Tibial nerve (tissue), 4 donors: ENCODE measurements around the gene TGFB1I1. TPM values are rescaled to one million over a fixed set of nuclear protein-coding genes. Genes with fewer than 3 reads are reported as not detected.
"Not testable (repeated sequence)": the region's sequence is repeated elsewhere in the genome, so short reads cannot be mapped to it uniquely, and the experiment has no call there.

Source experiments
- DNase-seq, 2 donors: peaks; one replicate each; pipeline ENCODE4 v3.0.0-alpha.2; 2019; ENCODE audit warnings: low spot score in 2 of 2
- H3K27ac ChIP-seq, 4 donors: fragments of 200-600 bp; sonication (generic) in 3 of 4; one replicate each; pipeline ENCODE4 v1.5.1; 2017 to 2019; ENCODE audit warnings: mild to moderate bottlenecking in 1 of 4
- H3K27me3 ChIP-seq, 2 donors: fragments of 200-600 bp; sonication (generic) in 1 of 2; one replicate each; pipeline versions ENCODE4 v1.5.1 to v1.6.0; 2017 to 2019
- H3K36me3 ChIP-seq, 3 donors: fragments of 200-600 bp; sonication (generic); one replicate each; pipeline ENCODE4 v1.5.1; 2018 to 2019
- H3K4me1 ChIP-seq, 4 donors: fragments of 200-600 bp; sonication (generic) in 3 of 4; one replicate each; pipeline ENCODE4 v1.5.1; 2017 to 2019
- H3K4me3 ChIP-seq, 4 donors: fragments of 200-600 bp; sonication (generic) in 3 of 4; one replicate each; pipeline ENCODE4 v1.5.1; 2017 to 2019; ENCODE audit warnings: mild to moderate bottlenecking in 1 of 4, moderate library complexity in 1 of 4
- H3K9me3 ChIP-seq, 4 donors: fragments of 200-600 bp; sonication (generic) in 3 of 4; one replicate each; pipeline ENCODE4 v1.5.1; 2017 to 2019
- CTCF ChIP-seq, 5 experiments: fragments of 200-600 bp in 3 of 5; fragments of 450-650 bp in 2 of 5; sonication (generic) in 3 of 5; IDR thresholded peaks; one replicate each; pipeline ENCODE4 v1.5.1; 2016 to 2019; ENCODE audit warnings: antibody characterized with exemption in 5 of 5, mild to moderate bottlenecking in 3 of 5, moderate library complexity in 2 of 5
- EP300 ChIP-seq, 2 donors: sonication (generic); formaldehyde crosslinking; IDR thresholded peaks; one replicate each; pipeline ENCODE4 v1.6.1; 2017; ENCODE audit warnings: antibody characterized with exemption in 2 of 2, mild to moderate bottlenecking in 1 of 2
- POLR2A ChIP-seq, 2 donors: fragments of 450-650 bp; IDR thresholded peaks; one replicate each; pipeline ENCODE4 v1.6.1; 2017; ENCODE audit warnings: antibody characterized with exemption in 2 of 2, mild to moderate bottlenecking in 2 of 2, moderate library complexity in 2 of 2
- WGBS, 2 donors: methylation state at CpG; one replicate each; pipeline ENCODE4 v1.1.5; 2018; 5-methylcytosine and 5-hydroxymethylcytosine counted together
- total RNA-seq, 4 donors: library from RNA; depleted of rRNA; stranded (reverse); fragments of >200 nt; gene quantifications; one replicate each; pipeline ENCODE4 v1.1.0, GENCODE V29; 2016

The TGFB1I1 gene
- total RNA-seq, 4 donors from 2014 or later = 29.3 to 68.7 (median 53.5) TPM

GRCh38 chr16:31519759-31520431 is 47.9 kb downstream of the TGFB1I1 start:
- WGBS, 2 donors = 77 to 78% methylated on average over 2 of the region's 2 CpGs
- Histone ChIP-seq H3K27ac (no peak overlapping the region), H3K36me3 (no peaks in the 10 kb centered on the region), H3K4me3 (no peak overlapping the region), H3K27me3 (no peaks in the 10 kb centered on the region), H3K9me3 (no peaks in the 10 kb centered on the region), H3K4me1 (no peaks in the 10 kb centered on the region)
- DNase-seq = no peak
- TF ChIP-seq POLR2A (IDR thresholded peaks at IDR 0.05) (no peak), EP300 (IDR thresholded peaks at IDR 0.05) (no peak), CTCF (IDR thresholded peaks at IDR 0.05) (no peak)

- no peak for TF ChIP-seq EP300 (IDR thresholded peaks at IDR 0.05)
- no peak for TF ChIP-seq POLR2A (IDR thresholded peaks at IDR 0.05)
- no peak for TF ChIP-seq CTCF (IDR thresholded peaks at IDR 0.05)
- 79 to 93% methylated on average over 3 of the region's 3 CpGs for WGBS, 2 donors
- DNase-seq = no peak
- H3K27me3 ChIP-seq = no peaks in the 10 kb centered on the region
- no peaks in the 10 kb centered on the region for H3K9me3 ChIP-seq
- H3K4me3 ChIP-seq = no peak overlapping the region
- H3K4me1 ChIP-seq = no peaks in the 10 kb centered on the region
- no peaks in the 10 kb centered on the region for H3K36me3 ChIP-seq
- no peak overlapping the region for H3K27ac ChIP-seq
Observed at GRCh38 chr16:31521368-31521767, 49.4 kb downstream of the TGFB1I1 start.

DNA sequence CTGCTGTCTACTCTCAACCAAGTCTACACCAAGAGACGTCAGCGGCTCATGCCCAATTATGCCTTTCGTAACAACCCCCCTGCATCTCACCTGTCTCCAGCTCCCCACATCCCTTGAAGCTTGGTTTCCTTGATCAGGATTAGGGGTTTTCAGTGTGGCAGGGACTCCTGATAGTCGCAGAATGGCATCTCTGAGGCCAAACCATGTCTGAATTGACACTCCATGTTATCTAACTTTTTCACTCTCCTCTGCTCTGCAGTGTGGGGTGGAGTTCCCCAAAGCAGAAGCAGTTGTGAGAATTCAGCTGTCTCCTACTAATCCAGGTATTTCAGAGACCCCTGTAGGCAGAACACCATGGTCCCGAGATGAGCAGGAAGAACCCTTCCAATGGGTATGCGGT is 50.1 kb downstream of the TGFB1I1 start:
- no peaks in the 10 kb centered on the region for H3K4me1 ChIP-seq
- TF ChIP-seq EP300 (IDR thresholded peaks at IDR 0.05) = no peak
- no peak for TF ChIP-seq POLR2A (IDR thresholded peaks at IDR 0.05)
- TF ChIP-seq CTCF (IDR thresholded peaks at IDR 0.05) = no peak
- WGBS, 2 donors = 85 to 86% methylated on average over 6 of the region's 6 CpGs
- H3K9me3 ChIP-seq = no peaks in the 10 kb centered on the region
- DNase-seq = no peak
- H3K4me3 ChIP-seq = no peak overlapping the region
- no peaks in the 10 kb centered on the region for H3K36me3 ChIP-seq
- no peak overlapping the region for H3K27ac ChIP-seq
- no peaks in the 10 kb centered on the region for H3K27me3 ChIP-seq

- H3K36me3 ChIP-seq, H3K9me3 ChIP-seq, DNase-seq, H3K27ac ChIP-seq, H3K27me3 ChIP-seq, H3K4me3 ChIP-seq, H3K4me1 ChIP-seq: not testable (repeated sequence)
- WGBS, 2 donors = 60 to 84% methylated on average over 3 to 5 of the region's 6 CpGs
Observed at GRCh38 chr16:31523768-31524167, 51.8 kb downstream of the TGFB1I1 start.

DNA sequence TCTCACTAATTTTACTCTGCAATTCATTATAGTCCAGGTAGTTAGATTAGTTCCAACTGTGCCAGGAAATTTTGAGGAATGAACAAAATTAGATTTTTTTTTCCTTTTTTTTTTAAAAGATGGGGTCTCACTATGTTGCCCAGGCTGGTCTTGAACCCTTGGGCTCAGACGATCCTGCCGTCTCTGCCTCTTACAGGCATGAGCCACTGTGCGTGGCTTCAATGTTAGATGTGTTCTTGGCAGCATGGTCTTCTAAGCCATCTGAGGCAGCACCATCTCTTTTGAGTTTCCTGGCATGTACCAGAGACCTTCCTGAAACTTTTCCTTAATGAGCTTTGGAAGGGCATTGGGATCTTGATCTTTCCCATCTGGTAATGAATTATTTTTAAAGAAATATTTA is 53.2 kb downstream of the TGFB1I1 start:
- DNase-seq = no peak
- Histone ChIP-seq H3K36me3 (no peaks in the 10 kb centered on the region), H3K27me3 (peaks cover 0 to 16% of the 10 kb centered on the region in 2 donors), H3K9me3 (no peaks in the 10 kb centered on the region), H3K4me3 (no peak overlapping the region), H3K27ac (no peak overlapping the region), H3K4me1 (peaks cover 0 to 14% (median 0%) of the 10 kb centered on the region in 4 donors)
- no peak for TF ChIP-seq CTCF (IDR thresholded peaks at IDR 0.05)
- TF ChIP-seq EP300 (IDR thresholded peaks at IDR 0.05) = no peak
- no peak for TF ChIP-seq POLR2A (IDR thresholded peaks at IDR 0.05)
- 80 to 95% methylated on average over 3 of the region's 3 CpGs for WGBS, 2 donors

Other genes starting within 250 kb of the TGFB1I1 start
- 10 to 100 TPM; 10.9 to 31.0 (median 27.1) TPM for gene ITGAM, start 212.2 kb upstream of the TGFB1I1 start, total RNA-seq
- 1 to 10 TPM; 1.8 to 9.3 (median 4.3) TPM for gene ITGAX, start 117.0 kb upstream of the TGFB1I1 start, total RNA-seq
- under 1 TPM in 2 of 4 donors, not detected in 2; under 0.01 to 0.22 TPM for gene ITGAD, start 78.8 kb upstream of the TGFB1I1 start, total RNA-seq
- not detected for gene COX6A2, start 43.8 kb upstream of the TGFB1I1 start, total RNA-seq
- 1 to 10 TPM; 1.5 to 2.5 (median 2.1) TPM for gene ZNF843, start 29.4 kb upstream of the TGFB1I1 start, total RNA-seq
- gene ARMC5, start 12.7 kb upstream of the TGFB1I1 start, total RNA-seq = 10 to 100 TPM in 1 of 4 donors, 1 to 10 TPM in 3; 6.6 to 11.6 (median 9.1) TPM
- not detected for gene SLC5A2, start 11.0 kb downstream of the TGFB1I1 start, total RNA-seq
- gene RUSF1, start 36.2 kb downstream of the TGFB1I1 start, total RNA-seq = 100 to 1,000 TPM in 2 of 4 donors, 10 to 100 TPM in 2; 71.7 to 118 (median 93.5) TPM
- not detected for gene AHSP, start 55.7 kb downstream of the TGFB1I1 start, total RNA-seq